Neuronal stem cell (in vitro differentiated cells): ENCODE measurements around the gene RYR2.

Experiments used
- DNase-seq: peaks from one replicate; pipeline ENCODE4 v3.0.0-alpha.2; 2013; ENCODE audit warnings: low spot score
- H2AFZ ChIP-seq: one replicate; pipeline ENCODE4 v1.6.1; 2013; ENCODE audit warnings: mild to moderate bottlenecking, low read length, inconsistent platforms
- H2AK5ac ChIP-seq: 2 replicates; pipeline ENCODE4 v1.6.1; 2013; ENCODE audit warnings: low read depth, mild to moderate bottlenecking, inconsistent platforms, low read length, moderate library complexity, mixed read lengths
- H2BK120ac ChIP-seq: 2 replicates; pipeline ENCODE4 v1.6.1; 2013; ENCODE audit warnings: low read depth, mild to moderate bottlenecking, inconsistent platforms, low read length, moderate library complexity, mixed read lengths
- H2BK12ac ChIP-seq: one replicate; pipeline ENCODE4 v1.6.1; 2013; ENCODE audit warnings: low read length, inconsistent platforms
- H2BK15ac ChIP-seq: 2 replicates; pipeline ENCODE4 v1.6.1; 2013; ENCODE audit warnings: mild to moderate bottlenecking, low read length, inconsistent platforms, mixed read lengths
- H2BK5ac ChIP-seq: one replicate; pipeline ENCODE4 v1.6.1; 2013; ENCODE audit warnings: inconsistent platforms, mild to moderate bottlenecking, low read length, moderate library complexity
- H3K14ac ChIP-seq: one replicate; pipeline ENCODE4 v1.6.1; 2013; ENCODE audit warnings: low read length, inconsistent platforms
- H3K18ac ChIP-seq: 2 replicates; pipeline ENCODE4 v1.6.1; 2013; ENCODE audit warnings: low read length, inconsistent platforms
- H3K23ac ChIP-seq: 2 replicates; pipeline ENCODE4 v1.6.1; 2013; ENCODE audit warnings: low read depth, mild to moderate bottlenecking, mixed read lengths, low read length, inconsistent platforms; ENCODE audit not compliant: poor library complexity
- H3K27ac ChIP-seq: replicated peaks from 3 replicates; pipeline ENCODE4 v1.5.1; 2013; ENCODE audit warnings: low read length, inconsistent platforms
- H3K27me3 ChIP-seq, 3 experiments: 2 replicates each; pipeline ENCODE4 v1.6.1; 2013; ENCODE audit warnings: low read length in 3 of 3, mild to moderate bottlenecking in 2 of 3, inconsistent platforms in 1 of 3, low read depth in 1 of 3, mixed read lengths in 1 of 3, moderate library complexity in 1 of 3; ENCODE audit not compliant: control insufficient read depth in 3 of 3, insufficient read depth in 3 of 3
- H3K36me3 ChIP-seq, 2 donors: replicated peaks in 1 of 2; 2 replicates each; pipeline ENCODE4 v1.6.1; 2013; ENCODE audit warnings: low read length in 2 of 2; ENCODE audit not compliant: control insufficient read depth in 2 of 2, insufficient read depth in 2 of 2
- H3K4ac ChIP-seq: 2 replicates; pipeline ENCODE4 v1.6.1; 2013; ENCODE audit warnings: inconsistent platforms, mild to moderate bottlenecking, low read length, moderate library complexity
- H3K4me1 ChIP-seq, 2 donors: 1 replicate in 1 of 2; 2 replicates in 1 of 2; pipeline ENCODE4 v1.6.1; 2013; ENCODE audit warnings: low read length in 2 of 2, low read depth in 1 of 2; ENCODE audit not compliant: control insufficient read depth in 2 of 2, insufficient read depth in 1 of 2
- H3K4me2 ChIP-seq: one replicate; pipeline ENCODE4 v1.6.1; 2013; ENCODE audit warnings: mild to moderate bottlenecking, low read length, inconsistent platforms; ENCODE audit not compliant: insufficient read depth, poor library complexity, severe bottlenecking
- H3K4me3 ChIP-seq, 2 donors: 2 replicates each; pipeline ENCODE4 v1.5.1; 2013; ENCODE audit warnings: low read length in 2 of 2, mild to moderate bottlenecking in 2 of 2, inconsistent platforms in 1 of 2, moderate library complexity in 1 of 2
- H3K79me1 ChIP-seq: one replicate; pipeline ENCODE4 v1.6.1; 2013; ENCODE audit warnings: low read depth, mild to moderate bottlenecking, inconsistent platforms, low read length, moderate library complexity
- H3K9ac ChIP-seq: one replicate; pipeline ENCODE4 v1.6.1; 2013; ENCODE audit warnings: mild to moderate bottlenecking, low read depth, low read length, inconsistent platforms; ENCODE audit not compliant: poor library complexity
- H3K9me3 ChIP-seq, 2 donors: replicated peaks in 1 of 2; 2 replicates each; pipeline versions ENCODE3 to v1.6.1; 2013; ENCODE audit warnings: low read length in 2 of 2, mild to moderate bottlenecking in 2 of 2, inconsistent platforms in 1 of 2, low read depth in 1 of 2, mixed read lengths in 1 of 2, moderate library complexity in 1 of 2; ENCODE audit not compliant: control insufficient read depth in 2 of 2, insufficient read depth in 1 of 2
- H4K8ac ChIP-seq: one replicate; pipeline ENCODE4 v1.6.1; 2013; ENCODE audit warnings: low read depth, mild to moderate bottlenecking, inconsistent platforms, low read length, moderate library complexity
- H4K91ac ChIP-seq: one replicate; pipeline ENCODE4 v1.6.1; 2013; ENCODE audit warnings: low read length, low read depth, mild to moderate bottlenecking, inconsistent platforms; ENCODE audit not compliant: poor library complexity
- WGBS, 2 donors: extraction: QIAGEN DNeasy Blood & Tissue Kit; methylation state at CpG; one replicate each; pipeline ENCODE4 v1.1.7; 2013; ENCODE audit warnings: missing lambda C conversion rate in 2 of 2, mixed read lengths in 1 of 2; ENCODE audit not compliant: insufficient read length in 2 of 2, insufficient replicate concordance in 1 of 2; ENCODE audit errors: extremely low coverage in 2 of 2; 5-methylcytosine and 5-hydroxymethylcytosine counted together

The RYR2 gene

GRCh38 chr1:237429252-237429651 is 387.3 kb downstream of the RYR2 start:
- H3K79me1 ChIP-seq = no peaks in the 10 kb centered on the region
- no peak overlapping the region for H3K23ac ChIP-seq
- no peaks in the 10 kb centered on the region for H3K9me3 ChIP-seq
- H3K36me3 ChIP-seq = no peaks in the 10 kb centered on the region
- no peaks in the 10 kb centered on the region for H3K4me1 ChIP-seq
- no peak overlapping the region for H4K91ac ChIP-seq
- no peak overlapping the region for H3K4me3 ChIP-seq
- H3K27me3 ChIP-seq = no peaks in the 10 kb centered on the region
- no peak overlapping the region for H2AFZ ChIP-seq
- no peak overlapping the region for H3K27ac ChIP-seq
- no peak overlapping the region for H4K8ac ChIP-seq
- no peak overlapping the region for H3K4me2 ChIP-seq
- no peak overlapping the region for H3K9ac ChIP-seq
- H2BK120ac ChIP-seq = no peak overlapping the region
- no peak overlapping the region for H3K4ac ChIP-seq
- H3K18ac ChIP-seq = no peak overlapping the region
- DNase-seq = no peak
- no peak overlapping the region for H2BK15ac ChIP-seq
- H2BK12ac ChIP-seq = no peak overlapping the region
- no peak overlapping the region for H2BK5ac ChIP-seq
- H3K14ac ChIP-seq = no peak overlapping the region
- WGBS, 2 donors = no CpG with 5 or more reads among the region's 3 CpGs
- H2AK5ac ChIP-seq = no peak overlapping the region

DNA sequence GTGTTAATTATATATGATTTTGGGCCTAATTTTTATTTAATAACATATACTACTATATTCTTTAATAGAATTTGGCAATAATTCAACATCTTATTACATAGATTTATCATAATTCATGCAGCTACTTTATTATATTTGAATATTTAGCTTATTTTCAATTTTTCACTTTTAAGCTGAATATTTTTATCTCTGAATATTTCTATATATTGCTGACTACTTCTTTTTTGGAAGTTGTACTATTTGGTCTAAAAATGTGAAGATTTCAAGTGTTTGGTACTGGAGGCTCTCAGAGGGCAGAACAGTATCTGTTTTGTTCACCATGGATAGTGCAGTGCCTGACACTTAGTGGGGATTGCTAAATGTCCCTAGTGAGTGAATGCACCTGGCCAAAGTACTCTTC is 389.5 kb downstream of the RYR2 start:
- no peak overlapping the region for H4K8ac ChIP-seq

GRCh38 chr1:237440346-237440745 is 398.4 kb downstream of the RYR2 start:
- no peak overlapping the region for H3K18ac ChIP-seq
- WGBS, 2 donors = no CpG with 5 or more reads among the region's 2 CpGs
- no peak overlapping the region for H3K9ac ChIP-seq

More for the DNA sequence above, 389.5 kb downstream of the RYR2 start:
- no peak overlapping the region for H2BK120ac ChIP-seq
- no peak overlapping the region for H3K9ac ChIP-seq
- H3K4me3 ChIP-seq = no peak overlapping the region
- no peak overlapping the region for H3K14ac ChIP-seq
- no peak overlapping the region for H2AFZ ChIP-seq
- H3K4me1 ChIP-seq = no peaks in the 10 kb centered on the region
- H3K23ac ChIP-seq = no peak overlapping the region
- DNase-seq = no peak
- H3K9me3 ChIP-seq = no peaks in the 10 kb centered on the region
- no peak overlapping the region for H2BK12ac ChIP-seq
- H3K27me3 ChIP-seq = no peaks in the 10 kb centered on the region
- H2BK5ac ChIP-seq = no peak overlapping the region
- no peak overlapping the region for H3K4ac ChIP-seq
- H3K18ac ChIP-seq = no peak overlapping the region
- no peaks in the 10 kb centered on the region for H3K79me1 ChIP-seq
- no peak overlapping the region for H4K91ac ChIP-seq
- H2BK15ac ChIP-seq = no peak overlapping the region
- no peak overlapping the region for H3K27ac ChIP-seq
- no peaks in the 10 kb centered on the region for H3K36me3 ChIP-seq
- H3K4me2 ChIP-seq = no peak overlapping the region
- no peak overlapping the region for H2AK5ac ChIP-seq

GRCh38 chr1:237444120-237444790 is 402.3 kb downstream of the RYR2 start:
- H4K91ac ChIP-seq = no peak overlapping the region
- H3K36me3 ChIP-seq = no peaks in the 10 kb centered on the region
- no peak overlapping the region for H3K4me2 ChIP-seq
- no peak overlapping the region for H3K18ac ChIP-seq
- no peaks in the 10 kb centered on the region for H3K9me3 ChIP-seq
- H3K4me1 ChIP-seq = no peaks in the 10 kb centered on the region
- H2BK12ac ChIP-seq = no peak overlapping the region
- H2BK5ac ChIP-seq = no peak overlapping the region
- no peak overlapping the region for H3K27ac ChIP-seq
- DNase-seq = no peak
- no peaks in the 10 kb centered on the region for H3K79me1 ChIP-seq
- no peak overlapping the region for H3K23ac ChIP-seq
- H3K9ac ChIP-seq = no peak overlapping the region
- H2AK5ac ChIP-seq = no peak overlapping the region
- H3K14ac ChIP-seq = no peak overlapping the region
- no peak overlapping the region for H4K8ac ChIP-seq
- WGBS, 2 donors = no CpG with 5 or more reads among the region's 3 CpGs
- no peaks in the 10 kb centered on the region for H3K27me3 ChIP-seq
- no peak overlapping the region for H2AFZ ChIP-seq
- no peak overlapping the region for H3K4ac ChIP-seq
- no peak overlapping the region for H2BK120ac ChIP-seq
- H3K4me3 ChIP-seq = no peak overlapping the region
- H2BK15ac ChIP-seq = no peak overlapping the region

More at GRCh38 chr1:237440346-237440745, 398.4 kb downstream of the RYR2 start:
- H3K27me3 ChIP-seq = no peaks in the 10 kb centered on the region
- no peak for DNase-seq
- no peak overlapping the region for H4K8ac ChIP-seq
- no peak overlapping the region for H3K4me2 ChIP-seq
- H2BK5ac ChIP-seq = no peak overlapping the region
- no peak overlapping the region for H4K91ac ChIP-seq
- no peaks in the 10 kb centered on the region for H3K36me3 ChIP-seq
- no peaks in the 10 kb centered on the region for H3K79me1 ChIP-seq
- no peak overlapping the region for H2AFZ ChIP-seq
- H3K23ac ChIP-seq = no peak overlapping the region
- H3K27ac ChIP-seq = no peak overlapping the region
- no peak overlapping the region for H3K4me3 ChIP-seq
- no peaks in the 10 kb centered on the region for H3K9me3 ChIP-seq
- no peak overlapping the region for H2BK120ac ChIP-seq
- H2BK12ac ChIP-seq = no peak overlapping the region
- no peak overlapping the region for H3K14ac ChIP-seq
- no peak overlapping the region for H2BK15ac ChIP-seq
- no peak overlapping the region for H3K4ac ChIP-seq
- no peak overlapping the region for H2AK5ac ChIP-seq
- H3K4me1 ChIP-seq = no peaks in the 10 kb centered on the region
